ENCODE data around the gene CACNG5.

DNA sequence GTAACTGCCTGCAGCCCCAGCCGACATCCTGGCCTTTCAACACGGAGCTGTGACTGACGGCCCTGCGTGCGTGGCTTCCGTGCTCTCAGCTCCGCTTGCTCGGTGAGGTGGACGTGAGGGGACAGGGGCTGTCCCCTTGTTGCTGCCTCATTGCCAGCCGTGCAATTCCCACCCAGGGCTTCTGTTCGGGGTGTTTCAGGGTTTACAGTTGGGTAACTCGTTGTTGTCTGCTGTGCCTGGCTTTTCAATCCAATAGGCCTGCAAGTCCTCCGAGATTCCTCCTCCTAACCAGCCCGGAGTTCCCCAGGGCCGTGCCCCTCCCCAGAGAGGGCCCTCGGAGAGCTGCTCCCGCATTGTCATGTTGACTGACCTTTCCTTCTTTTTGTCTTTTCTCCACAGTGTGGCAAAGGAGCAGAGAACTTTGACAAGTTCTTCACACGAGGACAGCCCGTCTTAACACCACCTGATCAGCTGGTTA lies 31.4 kb upstream of the CACNG5 start:
- TF ChIP-seq, protein P1, sequence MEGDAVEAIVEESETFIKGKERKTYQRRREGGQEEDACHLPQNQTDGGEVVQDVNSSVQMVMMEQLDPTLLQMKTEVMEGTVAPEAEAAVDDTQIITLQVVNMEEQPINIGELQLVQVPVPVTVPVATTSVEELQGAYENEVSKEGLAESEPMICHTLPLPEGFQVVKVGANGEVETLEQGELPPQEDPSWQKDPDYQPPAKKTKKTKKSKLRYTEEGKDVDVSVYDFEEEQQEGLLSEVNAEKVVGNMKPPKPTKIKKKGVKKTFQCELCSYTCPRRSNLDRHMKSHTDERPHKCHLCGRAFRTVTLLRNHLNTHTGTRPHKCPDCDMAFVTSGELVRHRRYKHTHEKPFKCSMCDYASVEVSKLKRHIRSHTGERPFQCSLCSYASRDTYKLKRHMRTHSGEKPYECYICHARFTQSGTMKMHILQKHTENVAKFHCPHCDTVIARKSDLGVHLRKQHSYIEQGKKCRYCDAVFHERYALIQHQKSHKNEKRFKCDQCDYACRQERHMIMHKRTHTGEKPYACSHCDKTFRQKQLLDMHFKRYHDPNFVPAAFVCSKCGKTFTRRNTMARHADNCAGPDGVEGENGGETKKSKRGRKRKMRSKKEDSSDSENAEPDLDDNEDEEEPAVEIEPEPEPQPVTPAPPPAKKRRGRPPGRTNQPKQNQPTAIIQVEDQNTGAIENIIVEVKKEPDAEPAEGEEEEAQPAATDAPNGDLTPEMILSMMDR (conservative IDR thresholded peaks at IDR 0.05; ENCODE audit: low read depth in 2 of 2), result no peak
- no peak for TF ChIP-seq EZH2 (IDR thresholded peaks at IDR 0.05; ENCODE audit: low read depth, unreplicated experiment)
- TF ChIP-seq POLR2AphosphoS5 (IDR thresholded peaks at IDR 0.05; ENCODE audit: low read depth), result no peak
- TF ChIP-seq REST (IDR thresholded peaks at IDR 0.05; ENCODE audit: unreplicated experiment), result no peak
- TF ChIP-seq NANOG (IDR thresholded peaks at IDR 0.05; ENCODE audit: borderline replicate concordance), result no peak

All from GM23338 (cell line).